Measurements from ENCODE around the gene DENND4A. TPM values are rescaled to one million over a fixed set of nuclear protein-coding genes. Genes with fewer than 3 reads are reported as not detected.

Gene DENND4A
- polyA plus RNA-seq, 1 of the 3 experiments (the other 2 are of a cell fraction), result 2.5 TPM

GRCh38 chr15:65751431-65751830 is 40.7 kb downstream of the DENND4A start:
- H3F3A ChIP-seq (replicated peaks; ENCODE audit: insufficient read depth), result no peaks in the 10 kb centered on the region
- H3K27me3 ChIP-seq (ENCODE audit: insufficient read depth), result no peaks in the 10 kb centered on the region
- no peaks in the 10 kb centered on the region for H3K4me1 ChIP-seq (ENCODE audit: control insufficient read depth in 1 of 2, insufficient read depth in 2 of 2, low read depth in 1 of 2, low read length in 1 of 2)
- no peak overlapping the region for H2AFZ ChIP-seq (ENCODE audit: low read depth)
- H3K9me3 ChIP-seq, result no peaks in the 10 kb centered on the region
- no peaks in the 10 kb centered on the region for H3K79me2 ChIP-seq (ENCODE audit: insufficient read depth)
- ChIA-PET POLR2A (interaction anchor here (0.6 kb wide), 1 partner anchor 11 kb away, joined by 4 read pairs; no protein-coding TSS in a partner anchor), CTCF (no interaction called here)
- no peak overlapping the region for H3K27ac ChIP-seq (ENCODE audit: low read depth in 2 of 2, low read length in 1 of 2)
- H3K4me2 ChIP-seq, result no peak overlapping the region
- H3K9me2 ChIP-seq, result no peaks in the 10 kb centered on the region
- H3K36me3 ChIP-seq (replicated peaks in 1 of 2; ENCODE audit: control insufficient read depth in 1 of 2, insufficient read depth in 2 of 2, low read length in 1 of 2), result peaks cover 0 to 6% of the 10 kb centered on the region in 2 experiments
- no peak overlapping the region for H3K4me3 ChIP-seq (ENCODE audit: low read depth in 2 of 2, low read length in 1 of 2)
- WGBS (ENCODE audit: low lambda C conversion rate), result 79% methylated on average over 2 of the region's 2 CpGs
- no peak for TF ChIP-seq NRF1 (IDR thresholded peaks at IDR 0.05; ENCODE audit: low read depth, low read length)
- no peak for TF ChIP-seq FOXM1 (IDR thresholded peaks at IDR 0.05; ENCODE audit: low read depth)
- no peak for TF ChIP-seq FOXJ3 (CRISPR knock-in tag; IDR thresholded peaks at IDR 0.05)
- TF ChIP-seq EZH2phosphoT487 (IDR thresholded peaks at IDR 0.05; ENCODE audit: borderline replicate concordance, low read depth), result no peak
- TF ChIP-seq YY1 (IDR thresholded peaks at IDR 0.05; ENCODE audit: low read depth), result no peak
- TF ChIP-seq POLR2AphosphoS5 (IDR thresholded peaks at IDR 0.05; ENCODE audit: low read depth, low read length), result no peak
- no peak for TF ChIP-seq EP300 (IDR thresholded peaks at IDR 0.05; ENCODE audit: borderline replicate concordance in 1 of 2, low read depth in 1 of 2, low read length in 1 of 2)
- no peak for TF ChIP-seq REST (IDR thresholded peaks at IDR 0.05; ENCODE audit: low read depth, low read length)
- no peak for TF ChIP-seq MAX (IDR thresholded peaks at IDR 0.05; ENCODE audit: low read depth)
- DNase-seq, result no peak
- no peaks in the 10 kb centered on the region for H4K20me1 ChIP-seq (ENCODE audit: insufficient read depth)
- H3K9ac ChIP-seq, result no peak overlapping the region

- no peaks in the 10 kb centered on the region for H3K9me3 ChIP-seq
- POLR2A ChIA-PET, result no interaction called here
Measured at GRCh38 chr15:65747265-65747664, 44.8 kb downstream of the DENND4A start.

More at GRCh38 chr15:65747265-65747664, 44.8 kb downstream of the DENND4A start:
- no peaks in the 10 kb centered on the region for H4K20me1 ChIP-seq (ENCODE audit: insufficient read depth)
- DNase-seq, result no peak
- H3F3A ChIP-seq (replicated peaks; ENCODE audit: insufficient read depth), result no peaks in the 10 kb centered on the region
- no peaks in the 10 kb centered on the region for H3K79me2 ChIP-seq (ENCODE audit: insufficient read depth)
- no peak overlapping the region for H2AFZ ChIP-seq (ENCODE audit: low read depth)
- H3K4me1 ChIP-seq (ENCODE audit: control insufficient read depth in 1 of 2, insufficient read depth in 2 of 2, low read depth in 1 of 2, low read length in 1 of 2), result no peaks in the 10 kb centered on the region
- H3K27me3 ChIP-seq (ENCODE audit: insufficient read depth), result no peaks in the 10 kb centered on the region
- CTCF ChIA-PET, result no interaction called here
- no peak overlapping the region for H3K4me2 ChIP-seq
- H3K4me3 ChIP-seq (ENCODE audit: low read depth in 2 of 2, low read length in 1 of 2), result no peak overlapping the region
- H3K36me3 ChIP-seq (replicated peaks in 1 of 2; ENCODE audit: control insufficient read depth in 1 of 2, insufficient read depth in 2 of 2, low read length in 1 of 2), result peaks cover 0 to 6% of the 10 kb centered on the region in 2 experiments
- TF ChIP-seq RXRA (IDR thresholded peaks at IDR 0.05; ENCODE audit: borderline replicate concordance, low read depth), result no peak
- no peak for TF ChIP-seq SMC3 (IDR thresholded peaks at IDR 0.05; ENCODE audit: low read depth, low read length)
- no peak for TF ChIP-seq EZH2phosphoT487 (IDR thresholded peaks at IDR 0.05; ENCODE audit: borderline replicate concordance, low read depth)
- TF ChIP-seq USF2 (IDR thresholded peaks at IDR 0.05; ENCODE audit: borderline replicate concordance, low read depth, low read length), result no peak
- TF ChIP-seq RAD21 (IDR thresholded peaks at IDR 0.05; ENCODE audit: low read length), result no peak
- TF ChIP-seq EP300 (IDR thresholded peaks at IDR 0.05; ENCODE audit: borderline replicate concordance in 1 of 2, low read depth in 1 of 2, low read length in 1 of 2), result no peak
- no peak for TF ChIP-seq USF1 (IDR thresholded peaks at IDR 0.05; ENCODE audit: borderline replicate concordance, low read depth)
- TF ChIP-seq NFIC (IDR thresholded peaks at IDR 0.05; ENCODE audit: borderline replicate concordance), result no peak
- no peak overlapping the region for H3K9ac ChIP-seq
- no peaks in the 10 kb centered on the region for H3K9me2 ChIP-seq
- no peak overlapping the region for H3K27ac ChIP-seq (ENCODE audit: low read depth in 2 of 2, low read length in 1 of 2)
